HepG2 (cell line): ENCODE measurements around the gene TAF6. TPM values are rescaled to one million over a fixed set of nuclear protein-coding genes. Genes with fewer than 3 reads are reported as not detected.

Experiments used
- ARHGAP35 ChIP-seq: sonication (generic); formaldehyde crosslinking; IDR thresholded peaks from 2 replicates; pipeline ENCODE4 v1.9.0; 2022; ENCODE audit warnings: mild to moderate bottlenecking, inconsistent platforms, moderate library complexity, missing genetic modification reagents, borderline replicate concordance
- CEBPB ChIP-seq: IDR thresholded peaks from 2 replicates; pipeline ENCODE4 v1.6.1; 2011; ENCODE audit warnings: low read depth, low read length, improper control_type of control experiment, borderline replicate concordance
- ETV6 ChIP-seq: sonication (generic); formaldehyde crosslinking; conservative IDR thresholded peaks from 2 replicates; pipeline ENCODE4 v1.4.0; 2020; ENCODE audit warnings: missing genetic modification reagents
- FOXK1 ChIP-seq: sonication (generic); formaldehyde crosslinking; IDR thresholded peaks from 2 replicates; pipeline ENCODE4 v1.4.0; 2020; ENCODE audit warnings: low read depth, missing genetic modification reagents, borderline replicate concordance
- FOXP1 ChIP-seq, 2 experiments: fragments of 450-650 bp in 1 of 2; IDR thresholded peaks; 2 replicates each; pipeline ENCODE4 v1.6.1; 2017 to 2018; ENCODE audit warnings: antibody characterized with exemption in 1 of 2
- HES4 ChIP-seq: sonication (generic); formaldehyde crosslinking; IDR thresholded peaks from 2 replicates; pipeline ENCODE4 v1.9.0; 2021; ENCODE audit warnings: mild to moderate bottlenecking, missing genetic modification reagents, borderline replicate concordance
- HNF4G ChIP-seq, 2 experiments: sonication (generic) in 1 of 2; formaldehyde crosslinking in 1 of 2; IDR thresholded peaks; 2 replicates each; pipeline versions ENCODE4 v1.4.0 to v1.6.1; 2011 to 2020; ENCODE audit warnings: borderline replicate concordance in 2 of 2, low read depth in 2 of 2, mild to moderate bottlenecking in 2 of 2, low read length in 1 of 2, missing genetic modification reagents in 1 of 2, moderate library complexity in 1 of 2
- HOXA9 ChIP-seq: sonication (generic); formaldehyde crosslinking; IDR thresholded peaks from 2 replicates; pipeline ENCODE4 v1.8.1; 2022; ENCODE audit warnings: missing genetic modification reagents, mild to moderate bottlenecking, moderate library complexity, borderline replicate concordance
- MIER2 ChIP-seq: IDR thresholded peaks from 2 replicates; pipeline ENCODE4 v1.6.1; 2016; ENCODE audit warnings: missing biosample characterization, missing genetic modification reagents
- MTA1 ChIP-seq: sonication (generic); formaldehyde crosslinking; IDR thresholded peaks from 2 replicates; pipeline ENCODE4 v1.4.0; 2020; ENCODE audit warnings: missing genetic modification reagents, mild to moderate bottlenecking, borderline replicate concordance
- NFE2L2 ChIP-seq: fragments of 150-350 bp; IDR thresholded peaks from 2 replicates; pipeline ENCODE4 v1.6.1; 2014; ENCODE audit warnings: low read length
- NR2C2 ChIP-seq: sonication (generic); formaldehyde crosslinking; IDR thresholded peaks from 2 replicates; pipeline ENCODE4 v1.4.0; 2020; ENCODE audit warnings: missing genetic modification reagents, mild to moderate bottlenecking, moderate library complexity, borderline replicate concordance
- UBTF ChIP-seq: sonication (generic); formaldehyde crosslinking; IDR thresholded peaks from 2 replicates; pipeline ENCODE4 v1.4.0; 2020; ENCODE audit warnings: mild to moderate bottlenecking, missing genetic modification reagents
- ZNF224 ChIP-seq: sonication (generic); formaldehyde crosslinking; IDR thresholded peaks from 2 replicates; pipeline ENCODE4 v1.5.0; 2020; ENCODE audit warnings: mild to moderate bottlenecking, missing genetic modification reagents
- ZNF644 ChIP-seq: IDR thresholded peaks from 2 replicates; pipeline ENCODE4 v1.6.1; 2016; ENCODE audit warnings: low read depth
- ZNF703 ChIP-seq: sonication (generic); formaldehyde crosslinking; IDR thresholded peaks from 2 replicates; pipeline ENCODE4 v1.5.1; 2020; ENCODE audit warnings: missing genetic modification reagents, mild to moderate bottlenecking, moderate library complexity, borderline replicate concordance
- ZNF770 ChIP-seq: sonication (generic); formaldehyde crosslinking; IDR thresholded peaks from 2 replicates; pipeline ENCODE4 v1.5.0; 2020; ENCODE audit warnings: mild to moderate bottlenecking, missing genetic modification reagents
- polyA plus RNA-seq, 8 experiments: library from polyadenylated mRNA; depleted of rRNA in 3 of 8; stranded (reverse) in 7 of 8; unstranded in 1 of 8; fragments of >200 nt; fragmentation: Illumina TruSeq in 4 of 8; extraction: Trizol in 4 of 8; gene quantifications; 2 replicates each; pipeline versions ENCODE4 v1.2.1 to v1.2.3, GENCODE V29; 2011 to 2016; ENCODE audit warnings: low read depth in 4 of 8, missing spikeins in 1 of 8, mixed read lengths in 1 of 8; ENCODE audit not compliant: insufficient read depth in 1 of 8
- total RNA-seq, 5 experiments: library from RNA; depleted of rRNA; stranded (reverse); fragments of >200 nt; fragmentation: Illumina TruSeq; extraction: Trizol; gene quantifications; 2 replicates each; pipeline ENCODE4 v1.2.3, GENCODE V29; 2016; ENCODE audit warnings: low read depth in 1 of 5
- TF ChIP-seq, protein P1 (sequence below): sonication (generic); formaldehyde crosslinking; IDR thresholded peaks from 2 replicates; pipeline ENCODE4 v1.5.0; 2020; ENCODE audit warnings: mild to moderate bottlenecking, missing genetic modification reagents, moderate library complexity
- TF ChIP-seq, protein P2 (sequence below): sonication (generic); formaldehyde crosslinking; IDR thresholded peaks from 2 replicates; pipeline ENCODE4 v1.4.0; 2020; ENCODE audit warnings: mild to moderate bottlenecking, missing genetic modification reagents
- TF ChIP-seq, protein P3 (sequence below): sonication (generic); formaldehyde crosslinking; IDR thresholded peaks from 2 replicates; pipeline ENCODE4 v1.4.0; 2020; ENCODE audit warnings: missing genetic modification reagents; ENCODE audit errors: not compliant biosample characterization

TAF6 gene
- total and polyA plus RNA-seq, 2 of the 13 experiments (the other 11 are each of a cell fraction or from before 2014, with no cell fraction given), result 12.9 to 18.8 TPM

DNA sequence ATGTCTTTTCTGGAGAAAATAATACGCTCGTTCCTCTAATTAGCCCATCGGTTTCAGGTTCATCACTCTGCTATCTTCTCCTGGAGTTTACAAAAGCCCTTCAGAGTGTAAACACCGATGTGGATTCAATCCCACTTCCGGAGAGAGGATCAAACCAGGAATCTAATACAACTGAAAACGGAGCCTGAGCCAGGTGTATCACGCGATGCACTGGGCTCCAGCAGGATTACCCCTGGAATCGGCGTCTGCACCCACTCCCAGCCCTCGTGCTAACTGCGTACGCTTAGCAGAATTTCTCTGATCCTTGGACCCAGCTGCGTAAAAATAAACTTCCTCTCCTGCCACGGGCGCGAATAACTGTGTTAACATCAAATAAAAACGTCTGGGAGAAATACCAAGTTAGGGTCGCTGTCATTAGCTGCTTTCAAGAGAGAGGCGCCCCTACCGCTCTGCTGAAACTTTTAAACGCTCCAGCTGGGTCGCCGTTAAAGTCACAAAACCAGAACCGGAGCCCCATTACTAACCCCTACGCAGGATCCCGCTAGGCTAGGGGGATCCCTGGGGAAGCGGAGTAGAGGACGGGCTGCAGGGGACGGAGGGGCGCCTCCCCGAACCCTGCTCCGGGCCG, 38.1 kb downstream of the TAF6 start (continued):
- TF ChIP-seq ARHGAP35 (no peak), MIER2 (CRISPR knock-in tag) (no peak), NFE2L2 (no peak), ZNF224 (no peak), FOXP1 (IDR thresholded peaks at IDR 0.05) (no peak), FOXP1 (CRISPR knock-in tag; IDR thresholded peaks at IDR 0.05) (peak; percentile 44; the same call in 1 of the 2 replicates), ZNF770 (CRISPR knock-in tag) (no peak), HNF4G (IDR thresholded peaks at IDR 0.05; ENCODE audit: borderline replicate concordance, low read depth, low read length) (no peak), HNF4G (CRISPR knock-in tag; IDR thresholded peaks at IDR 0.05; ENCODE audit: borderline replicate concordance, low read depth) (no peak), HES4 (CRISPR knock-in tag) (no peak), CEBPB (no peak), ZNF644 (no peak), ZNF703 (CRISPR knock-in tag) (no peak), HOXA9 (no peak), MTA1 (CRISPR knock-in tag) (no peak), ETV6 (CRISPR knock-in tag) (no peak), NR2C2 (CRISPR knock-in tag) (no peak), UBTF (CRISPR knock-in tag) (no peak), FOXK1 (CRISPR knock-in tag) (peak; percentile 36; the same call in 1 of the 2 replicates)
- TF ChIP-seq, protein P1, sequence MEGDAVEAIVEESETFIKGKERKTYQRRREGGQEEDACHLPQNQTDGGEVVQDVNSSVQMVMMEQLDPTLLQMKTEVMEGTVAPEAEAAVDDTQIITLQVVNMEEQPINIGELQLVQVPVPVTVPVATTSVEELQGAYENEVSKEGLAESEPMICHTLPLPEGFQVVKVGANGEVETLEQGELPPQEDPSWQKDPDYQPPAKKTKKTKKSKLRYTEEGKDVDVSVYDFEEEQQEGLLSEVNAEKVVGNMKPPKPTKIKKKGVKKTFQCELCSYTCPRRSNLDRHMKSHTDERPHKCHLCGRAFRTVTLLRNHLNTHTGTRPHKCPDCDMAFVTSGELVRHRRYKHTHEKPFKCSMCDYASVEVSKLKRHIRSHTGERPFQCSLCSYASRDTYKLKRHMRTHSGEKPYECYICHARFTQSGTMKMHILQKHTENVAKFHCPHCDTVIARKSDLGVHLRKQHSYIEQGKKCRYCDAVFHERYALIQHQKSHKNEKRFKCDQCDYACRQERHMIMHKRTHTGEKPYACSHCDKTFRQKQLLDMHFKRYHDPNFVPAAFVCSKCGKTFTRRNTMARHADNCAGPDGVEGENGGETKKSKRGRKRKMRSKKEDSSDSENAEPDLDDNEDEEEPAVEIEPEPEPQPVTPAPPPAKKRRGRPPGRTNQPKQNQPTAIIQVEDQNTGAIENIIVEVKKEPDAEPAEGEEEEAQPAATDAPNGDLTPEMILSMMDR, result no peak
- TF ChIP-seq, protein P2, sequence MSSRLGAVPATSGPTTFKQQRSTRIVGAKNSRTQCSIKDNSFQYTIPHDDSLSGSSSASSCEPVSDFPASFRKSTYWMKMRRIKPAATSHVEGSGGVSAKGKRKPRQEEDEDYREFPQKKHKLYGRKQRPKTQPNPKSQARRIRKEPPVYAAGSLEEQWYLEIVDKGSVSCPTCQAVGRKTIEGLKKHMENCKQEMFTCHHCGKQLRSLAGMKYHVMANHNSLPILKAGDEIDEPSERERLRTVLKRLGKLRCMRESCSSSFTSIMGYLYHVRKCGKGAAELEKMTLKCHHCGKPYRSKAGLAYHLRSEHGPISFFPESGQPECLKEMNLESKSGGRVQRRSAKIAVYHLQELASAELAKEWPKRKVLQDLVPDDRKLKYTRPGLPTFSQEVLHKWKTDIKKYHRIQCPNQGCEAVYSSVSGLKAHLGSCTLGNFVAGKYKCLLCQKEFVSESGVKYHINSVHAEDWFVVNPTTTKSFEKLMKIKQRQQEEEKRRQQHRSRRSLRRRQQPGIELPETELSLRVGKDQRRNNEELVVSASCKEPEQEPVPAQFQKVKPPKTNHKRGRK (CRISPR knock-in tag), result no peak
- TF ChIP-seq, protein P3, sequence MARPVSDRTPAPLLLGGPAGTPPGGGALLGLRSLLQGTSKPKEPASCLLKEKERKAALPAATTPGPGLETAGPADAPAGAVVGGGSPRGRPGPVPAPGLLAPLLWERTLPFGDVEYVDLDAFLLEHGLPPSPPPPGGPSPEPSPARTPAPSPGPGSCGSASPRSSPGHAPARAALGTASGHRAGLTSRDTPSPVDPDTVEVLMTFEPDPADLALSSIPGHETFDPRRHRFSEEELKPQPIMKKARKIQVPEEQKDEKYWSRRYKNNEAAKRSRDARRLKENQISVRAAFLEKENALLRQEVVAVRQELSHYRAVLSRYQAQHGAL (CRISPR knock-in tag), result peak; percentile 53
